GM19395 (cell line): Measurements from ENCODE around the gene SRD5A2.

Experiments
- ATAC-seq: cut with Tn5 transposase; IDR thresholded peaks from one replicate; pipeline ENCODE4 v1.9.1; 2021; ENCODE audit warnings: mild to moderate bottlenecking, moderate library complexity; ENCODE audit not compliant: unreplicated experiment

SRD5A2 gene

GRCh38 chr2:31580321-31581117, at the start of gene SRD5A2:
TSS of gene SRD5A2 (minus strand) at chr2:31580938. CDS start at chr2:31580900, 38 bp downstream.
- no peak for ATAC-seq

DNA sequence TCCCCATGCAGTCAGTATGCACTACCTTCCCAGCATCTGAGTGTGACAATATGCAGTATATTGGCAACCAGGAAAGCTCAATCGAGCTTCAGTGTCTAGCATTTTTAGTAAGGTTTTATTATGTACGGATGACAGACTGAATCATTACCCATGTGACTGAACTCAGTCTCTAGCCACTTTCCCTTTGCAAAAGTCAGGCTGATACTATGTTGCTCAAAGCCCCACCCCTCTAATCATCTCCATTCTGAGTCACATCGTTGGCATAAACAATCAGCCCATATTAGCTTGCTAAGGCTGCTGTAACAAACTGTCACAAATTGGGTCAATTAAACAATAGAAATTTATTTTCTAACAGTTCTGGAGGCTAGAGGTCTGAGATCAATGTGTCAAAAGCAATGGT, 25.8 kb upstream of the SRD5A2 start:
- no peak for ATAC-seq

DNA sequence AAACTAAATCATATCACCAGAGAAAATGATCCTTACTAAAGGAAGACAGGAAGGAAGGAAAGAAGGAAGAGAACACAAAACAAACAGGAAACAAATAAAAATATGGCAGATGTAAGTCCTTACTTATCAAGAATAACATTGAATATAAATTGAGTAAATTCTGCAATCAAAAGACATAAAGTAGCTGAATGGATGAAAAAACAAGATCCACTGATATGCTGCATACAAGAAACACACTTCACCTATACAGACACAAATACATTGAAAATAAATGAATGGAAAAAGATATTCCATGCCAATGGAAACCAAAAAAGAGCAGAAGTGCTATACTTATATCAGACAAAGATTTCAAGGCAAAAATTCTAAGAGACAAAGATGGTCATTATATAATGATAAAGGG, 18.0 kb upstream of the SRD5A2 start:
- no peak for ATAC-seq

DNA sequence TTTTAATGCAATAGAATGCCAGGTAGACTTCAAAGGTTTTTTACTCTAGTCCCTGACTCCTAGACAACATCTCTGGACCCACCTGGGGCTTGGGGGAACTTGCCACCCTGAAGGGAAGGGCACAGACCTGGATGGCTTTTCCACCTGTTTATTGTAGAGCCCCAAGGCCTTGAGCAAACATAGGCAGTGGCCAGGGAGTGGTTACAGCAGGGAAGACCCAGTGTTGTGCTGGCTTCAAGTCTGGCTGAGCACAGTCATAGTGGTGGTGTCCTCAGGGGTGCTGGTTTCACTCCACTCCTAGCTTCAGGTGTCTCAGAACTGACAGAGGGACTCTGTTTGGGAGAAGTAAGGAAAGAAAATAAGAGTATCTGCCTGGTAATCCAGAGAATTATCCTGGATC, 5.5 kb upstream of the SRD5A2 start:
- no peak for ATAC-seq

DNA sequence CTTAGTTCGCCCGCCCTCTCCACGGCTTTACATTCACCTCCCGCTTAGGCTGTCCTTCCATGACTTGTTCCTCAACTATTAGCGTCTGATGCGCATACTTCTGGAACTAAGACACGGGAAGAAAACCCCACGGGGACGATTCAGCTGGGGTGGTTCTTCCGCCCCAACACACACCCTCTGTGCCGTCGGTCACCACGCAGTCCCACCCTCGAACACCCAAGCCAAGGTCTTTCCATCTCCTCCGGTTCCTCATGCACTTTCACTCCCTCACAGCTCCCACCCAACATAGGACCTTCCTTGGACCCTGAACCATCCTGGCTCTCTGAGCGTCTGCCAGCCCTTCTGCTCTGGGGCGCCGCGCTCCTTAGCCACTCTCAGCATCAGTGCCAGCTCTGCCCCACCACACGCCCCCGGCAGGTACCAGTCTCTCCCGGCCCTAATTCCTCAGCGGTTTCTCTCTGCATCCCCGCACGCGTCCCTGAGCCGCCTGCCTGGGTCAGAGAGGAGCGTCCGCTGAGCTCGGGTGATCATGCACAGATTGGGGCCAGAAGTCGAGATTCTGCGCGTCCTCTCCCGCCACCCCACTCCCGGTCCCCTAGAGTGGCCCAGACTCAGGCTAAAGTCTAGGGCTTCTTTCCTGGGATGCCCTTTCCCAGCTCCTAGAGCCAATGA, 522 bp upstream of the SRD5A2 start:
- no peak for ATAC-seq

- ATAC-seq = no peak
Measured at GRCh38 chr2:31579996-31580320, 780 bp downstream of the SRD5A2 start.

- ATAC-seq = no peak
Measured at GRCh38 chr2:31578316-31578715, 2.4 kb downstream of the SRD5A2 start.

DNA sequence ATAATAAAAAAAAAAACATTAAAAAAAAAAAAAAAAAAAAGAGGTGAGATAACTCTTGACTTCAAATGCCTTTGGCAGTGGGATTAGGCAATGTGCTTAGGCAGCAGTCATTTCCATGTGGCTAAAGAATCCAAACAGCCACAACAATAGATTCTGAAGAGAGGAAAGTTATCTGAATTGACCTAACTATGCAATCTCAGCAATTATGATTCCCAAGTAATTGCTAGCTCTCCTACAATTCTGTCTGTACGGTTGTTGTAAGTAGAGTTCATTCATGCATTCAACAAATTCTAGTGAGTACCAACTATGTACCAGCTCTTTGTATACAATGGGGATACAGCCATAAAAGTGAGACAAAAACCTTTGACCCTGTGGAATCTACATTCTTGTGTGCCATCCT, 3.6 kb downstream of the SRD5A2 start:
- ATAC-seq = no peak

DNA sequence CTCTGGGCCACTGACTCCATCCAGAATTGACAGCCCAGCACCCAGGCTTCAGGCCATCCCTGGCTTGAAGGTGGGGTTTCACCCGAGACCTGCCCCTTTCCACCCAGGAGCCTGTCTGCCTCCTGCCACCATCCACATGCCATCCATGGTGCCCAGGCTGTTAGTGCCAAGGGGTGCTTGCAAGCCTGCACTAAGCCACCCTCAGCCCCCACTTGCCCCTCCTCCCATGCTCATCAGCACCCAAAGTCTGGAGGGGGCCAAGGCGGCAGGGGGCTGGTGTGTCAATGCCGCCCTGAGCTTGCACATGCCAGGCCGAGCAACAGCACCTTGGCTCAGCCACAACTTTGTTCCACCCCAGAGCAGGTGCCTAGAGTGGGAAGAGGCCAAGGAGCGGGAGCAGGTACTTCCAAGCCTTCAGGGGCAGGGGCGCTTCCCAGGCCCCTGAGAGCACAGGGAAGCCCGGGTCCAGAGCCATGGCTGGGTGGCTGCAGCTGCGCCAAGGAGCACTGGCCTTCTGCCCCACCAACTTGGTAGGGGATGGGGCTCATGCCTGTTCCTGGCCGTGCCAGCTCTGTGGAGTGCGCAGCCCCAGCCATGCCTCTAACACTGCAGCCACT, 12.0 kb downstream of the SRD5A2 start:
- ATAC-seq = no peak

GRCh38 chr2:31567679-31568078, 13.1 kb downstream of the SRD5A2 start:
- no peak for ATAC-seq

DNA sequence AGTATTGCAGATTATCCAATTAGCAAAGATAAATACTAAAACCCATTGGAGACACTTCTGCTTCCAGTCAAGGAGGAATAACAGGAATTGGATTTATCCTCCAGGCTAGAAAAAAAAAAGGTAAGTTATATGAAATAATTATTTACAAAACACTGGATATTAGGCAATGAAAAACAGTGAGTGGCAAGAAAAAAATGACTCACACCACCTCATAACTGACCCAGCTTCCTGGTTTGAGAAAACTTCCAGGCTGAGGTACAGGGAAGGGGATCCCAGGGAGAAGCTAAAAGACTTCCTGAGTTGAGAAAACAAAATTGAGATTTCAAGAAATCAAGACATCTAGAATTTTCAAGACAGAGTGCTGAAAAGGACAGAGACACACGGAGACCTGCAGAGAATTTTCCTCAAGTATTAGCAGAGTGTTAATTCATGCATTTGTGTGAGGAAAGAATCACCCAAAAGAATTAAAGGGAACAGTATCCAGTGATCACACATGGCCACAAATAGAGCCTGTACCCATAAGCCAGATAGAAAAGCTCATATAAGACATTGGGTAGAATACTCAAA, 17.4 kb downstream of the SRD5A2 start:
- ATAC-seq = no peak

- ATAC-seq = no peak
Measured at GRCh38 chr2:31561823-31562222, 18.9 kb downstream of the SRD5A2 start.

- no peak for ATAC-seq
Measured at GRCh38 chr2:31558401-31559295, 22.1 kb downstream of the SRD5A2 start.

GRCh38 chr2:31556940-31557339, 23.8 kb downstream of the SRD5A2 start:
- ATAC-seq = no peak

GRCh38 chr2:31555967-31556706, 24.6 kb downstream of the SRD5A2 start:
- no peak for ATAC-seq

- no peak for ATAC-seq
Measured at GRCh38 chr2:31553362-31553761, 27.4 kb downstream of the SRD5A2 start.

- ATAC-seq = no peak
Measured at GRCh38 chr2:31547485-31547884, 33.3 kb downstream of the SRD5A2 start.

- ATAC-seq = no peak
Measured at GRCh38 chr2:31541853-31542252, 38.9 kb downstream of the SRD5A2 start.

DNA sequence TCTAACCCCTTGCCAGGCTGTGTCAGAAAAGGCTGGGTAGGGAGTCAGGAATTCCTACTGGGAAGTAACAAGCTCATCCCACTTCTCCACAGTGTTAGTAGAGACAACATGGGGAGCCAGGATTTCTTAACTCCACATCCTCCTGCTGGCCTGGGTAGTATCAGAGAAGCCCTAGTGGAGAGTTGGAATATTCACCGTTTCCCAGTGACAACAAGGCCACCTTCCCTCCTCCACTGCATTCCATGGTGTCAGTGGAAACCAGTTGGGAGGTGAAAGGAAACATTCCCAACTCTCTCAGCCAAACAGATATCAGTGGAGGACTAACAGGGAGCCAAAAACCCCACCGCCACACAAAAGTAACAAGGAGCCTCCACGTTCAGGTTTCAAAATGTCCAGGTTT, 41.2 kb downstream of the SRD5A2 start:
- no peak for ATAC-seq

DNA sequence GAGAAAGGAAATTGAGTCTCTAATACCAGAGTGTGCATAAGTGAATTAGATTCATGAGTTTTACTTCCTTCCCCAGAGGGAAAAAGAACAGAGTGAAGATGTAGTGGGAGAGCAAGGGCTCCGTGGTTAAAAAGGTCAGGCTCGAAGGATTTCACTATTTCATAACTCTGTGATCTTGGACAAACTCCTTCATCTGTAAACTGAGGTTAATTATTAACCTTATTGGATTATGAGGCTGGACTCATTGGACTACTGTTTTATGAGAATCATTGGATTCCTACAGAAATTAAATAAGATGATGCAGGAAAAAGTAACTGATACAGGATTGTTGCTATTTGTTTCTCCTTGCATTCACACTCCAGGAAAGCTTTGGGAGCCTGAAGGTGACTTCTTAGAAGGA, 45.0 kb downstream of the SRD5A2 start:
- ATAC-seq = no peak
